ENCODE data around the gene L3MBTL1.
"Not testable (repeated sequence)": the region's sequence is repeated elsewhere in the genome, so short reads cannot be mapped to it uniquely, and the experiment has no call there.

L3MBTL1 gene

GRCh38 chr20:43586641-43587040, 79.1 kb downstream of the L3MBTL1 start:
- TF ChIP-seq CTCF (IDR thresholded peaks at IDR 0.05; ENCODE audit: borderline replicate concordance, insufficient read depth, low read depth, low read length): no peak
- H3K4me3 ChIP-seq (ENCODE audit: low read depth, low read length): no peak overlapping the region

- not testable (repeated sequence) for H3K4me3 ChIP-seq (ENCODE audit: low read depth, low read length)
Observed at GRCh38 chr20:43588526-43588925, 81.0 kb downstream of the L3MBTL1 start.

GRCh38 chr20:43590036-43590391, 82.5 kb downstream of the L3MBTL1 start:
- TF ChIP-seq CTCF (IDR thresholded peaks at IDR 0.05; ENCODE audit: borderline replicate concordance, insufficient read depth, low read depth, low read length): no peak
- H3K4me3 ChIP-seq (ENCODE audit: low read depth, low read length): peak overlapping the region; percentile 64

GRCh38 chr20:43590392-43591303, 83.2 kb downstream of the L3MBTL1 start, which contains the start of gene IFT52:
IFT52 (plus strand) TSS chr20:43590937; CDS start chr20:43594699, 3,762 bp downstream.
- H3K4me3 ChIP-seq (ENCODE audit: low read depth, low read length): peak within 1 kb of the TSS; percentile 64
- TF ChIP-seq CTCF (IDR thresholded peaks at IDR 0.05; ENCODE audit: borderline replicate concordance, insufficient read depth, low read depth, low read length): no peak
